ENCODE data around the gene XBP1. TPM values are rescaled to one million over a fixed set of nuclear protein-coding genes. Genes with fewer than 3 reads are reported as not detected.
"Not testable (repeated sequence)": the region's sequence is repeated elsewhere in the genome, so short reads cannot be mapped to it uniquely, and the experiment has no call there.

The XBP1 gene
- total RNA-seq: 100 to 1,000 TPM in 8 of 9 donors, 10 to 100 TPM in 1; 70.7 to 393 (median 156) TPM
- polyA plus RNA-seq: 100 to 1,000 TPM in 1 of 3 donors, 10 to 100 TPM in 2; 31.2 to 250 (median 42.2) TPM
- long read RNA-seq, donor 1, transcript XBP1-201 (5 exons, 1,850 nt): major isoform, 70 of 77 reads
- long read RNA-seq, donor 1, partial matches to known transcripts: 0 of 77 reads
- long read RNA-seq, donor 1, other reads (novel, unspliced or antisense): 0 of 77 reads
- long read RNA-seq, donor 2, transcript XBP1-201 (5 exons, 1,850 nt): major isoform, 36 of 38 reads
- long read RNA-seq, donor 2, partial matches to known transcripts: 0 of 38 reads
- long read RNA-seq, donor 2, other reads (novel, unspliced or antisense): 0 of 38 reads
- long read RNA-seq, donor 3, transcript XBP1-201 (5 exons, 1,850 nt): major isoform, 40 of 42 reads
- long read RNA-seq, donor 3, partial matches to known transcripts: 0 of 42 reads
- long read RNA-seq, donor 3, other reads (novel, unspliced or antisense): 0 of 42 reads
- long read RNA-seq, donor 4, transcript XBP1-201 (5 exons, 1,850 nt): major isoform, 40 of 48 reads
- long read RNA-seq, donor 4, partial matches to known transcripts: 1 of 48 reads
- long read RNA-seq, donor 4, other reads (novel, unspliced or antisense): 4 of 48 reads
- long read RNA-seq, donor 5, transcript XBP1-201 (5 exons, 1,850 nt): major isoform, 266 of 283 reads
- long read RNA-seq, donor 5, partial matches to known transcripts: 1 of 283 reads
- long read RNA-seq, donor 5, other reads (novel, unspliced or antisense): 12 of 283 reads
- long read RNA-seq, donor 6, partial matches to known transcripts: 4 of 5 reads
- long read RNA-seq, donor 6, other reads (novel, unspliced or antisense): 0 of 5 reads
- long read RNA-seq, donor 7, transcript XBP1-201 (5 exons, 1,850 nt): major isoform, 36 of 41 reads
- long read RNA-seq, donor 7, partial matches to known transcripts: 0 of 41 reads
- long read RNA-seq, donor 7, other reads (novel, unspliced or antisense): 0 of 41 reads
- long read RNA-seq, donor 8, transcript XBP1-201 (5 exons, 1,850 nt): major isoform, 92 of 104 reads
- long read RNA-seq, donor 8, partial matches to known transcripts: 0 of 104 reads
- long read RNA-seq, donor 8, other reads (novel, unspliced or antisense): 7 of 104 reads
- long read RNA-seq, donor 9, transcript XBP1-201 (5 exons, 1,850 nt): major isoform, 22 of 23 reads
- long read RNA-seq, donor 9, partial matches to known transcripts: 0 of 23 reads
- long read RNA-seq, donor 9, other reads (novel, unspliced or antisense): 0 of 23 reads
- long read RNA-seq, donor 10, transcript XBP1-201 (5 exons, 1,850 nt): major isoform, 16 of 31 reads
- long read RNA-seq, donor 10, partial matches to known transcripts: 11 of 31 reads
- long read RNA-seq, donor 10, other reads (novel, unspliced or antisense): 0 of 31 reads

DNA sequence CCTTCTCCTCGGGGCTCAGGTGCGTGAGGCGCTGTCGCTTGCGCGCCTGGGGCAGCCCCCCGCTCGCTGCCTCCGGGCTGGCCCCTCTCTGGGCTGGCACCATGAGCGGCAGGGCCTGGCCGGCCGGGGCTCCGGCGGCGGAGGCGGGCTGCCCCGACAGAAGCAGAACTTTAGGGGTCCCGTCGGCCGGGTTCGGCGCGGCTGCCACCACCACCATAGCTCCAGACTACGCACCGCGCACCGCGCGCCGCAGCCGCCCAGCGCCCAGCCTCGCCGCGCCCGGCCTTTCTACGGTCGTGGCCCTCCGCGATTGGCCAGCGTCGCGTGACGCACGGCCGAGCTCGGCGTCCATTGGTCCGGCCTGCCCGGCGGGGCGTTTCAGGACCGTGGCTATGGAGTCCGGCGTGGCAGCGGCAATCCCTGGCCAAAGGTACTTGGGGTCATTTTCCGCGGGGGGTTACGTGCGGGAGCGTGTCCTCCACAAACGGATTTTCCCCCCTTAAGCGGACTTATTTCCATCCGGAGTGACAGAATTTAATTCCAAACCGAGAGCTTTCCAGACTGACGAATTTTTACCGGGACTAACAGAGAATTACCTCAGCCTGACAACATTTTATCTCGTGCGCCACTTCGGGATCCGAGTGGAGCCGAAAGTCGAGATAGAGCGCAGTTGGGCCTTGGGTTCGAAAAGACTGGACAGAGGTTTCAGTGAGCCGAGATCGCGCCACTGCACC, at the start of gene XBP1:
Gene XBP1, minus strand, starts transcription at position 262 of the 734 bp plus-strand sequence.
- Histone ChIP-seq H3K27me3 (no peaks in the 10 kb centered on the region), H3K9me3 (replicated peaks in 1 of 3) (no peaks in the 10 kb centered on the region), H3K36me3 (replicated peaks in 1 of 2) (peaks cover 0 to 28% of the 10 kb centered on the region in 2 donors), H3K27ac (peak within 1 kb of the TSS; percentile 96 to 100 (median 100)), H3K4me3 (peak within 1 kb of the TSS; percentile 66 to 100 (median 80)), H3K4me1 (replicated peaks in 1 of 2) (peaks cover 34 to 54% of the 10 kb centered on the region in 2 donors)
- TF ChIP-seq, protein P1, sequence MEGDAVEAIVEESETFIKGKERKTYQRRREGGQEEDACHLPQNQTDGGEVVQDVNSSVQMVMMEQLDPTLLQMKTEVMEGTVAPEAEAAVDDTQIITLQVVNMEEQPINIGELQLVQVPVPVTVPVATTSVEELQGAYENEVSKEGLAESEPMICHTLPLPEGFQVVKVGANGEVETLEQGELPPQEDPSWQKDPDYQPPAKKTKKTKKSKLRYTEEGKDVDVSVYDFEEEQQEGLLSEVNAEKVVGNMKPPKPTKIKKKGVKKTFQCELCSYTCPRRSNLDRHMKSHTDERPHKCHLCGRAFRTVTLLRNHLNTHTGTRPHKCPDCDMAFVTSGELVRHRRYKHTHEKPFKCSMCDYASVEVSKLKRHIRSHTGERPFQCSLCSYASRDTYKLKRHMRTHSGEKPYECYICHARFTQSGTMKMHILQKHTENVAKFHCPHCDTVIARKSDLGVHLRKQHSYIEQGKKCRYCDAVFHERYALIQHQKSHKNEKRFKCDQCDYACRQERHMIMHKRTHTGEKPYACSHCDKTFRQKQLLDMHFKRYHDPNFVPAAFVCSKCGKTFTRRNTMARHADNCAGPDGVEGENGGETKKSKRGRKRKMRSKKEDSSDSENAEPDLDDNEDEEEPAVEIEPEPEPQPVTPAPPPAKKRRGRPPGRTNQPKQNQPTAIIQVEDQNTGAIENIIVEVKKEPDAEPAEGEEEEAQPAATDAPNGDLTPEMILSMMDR (IDR thresholded peaks at IDR 0.05): no peak
- peak; percentile 99 to 100 for TF ChIP-seq POLR2A (IDR thresholded peaks at IDR 0.05)
- intact Hi-C loops (cut with DNase I): no loop called here
- 0 to 1% (median 0%) methylated on average over 20 to 78 of the region's 78 CpGs for WGBS, 4 donors
- peak; percentile 94 to 97 (median 95) for DNase-seq

DNA sequence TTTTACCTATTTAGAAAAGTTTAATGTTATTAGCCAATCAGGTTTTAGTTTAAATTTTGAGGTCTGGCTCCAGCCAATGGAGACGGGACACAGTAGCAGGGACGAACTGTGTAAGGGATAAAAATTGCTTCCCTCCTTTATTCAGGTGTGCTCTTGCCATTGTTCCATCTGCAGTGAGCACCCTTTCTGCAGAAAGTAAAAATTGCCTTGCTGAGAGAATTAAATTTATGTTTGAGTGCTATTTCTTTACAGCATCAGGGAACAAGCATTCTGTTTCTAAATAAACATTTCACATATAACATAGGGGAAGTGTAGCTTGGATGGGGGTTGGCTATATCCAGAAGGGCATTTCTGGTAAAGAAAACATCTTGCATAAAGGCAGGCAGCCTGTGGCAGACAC, 46.6 kb upstream of the XBP1 start:
- intact Hi-C loops (cut with DNase I): no loop called here
- H3K4me1 ChIP-seq (replicated peaks in 1 of 2): no peaks in the 10 kb centered on the region
- H3K36me3 ChIP-seq (replicated peaks in 1 of 2): no peaks in the 10 kb centered on the region
- WGBS, 4 donors: 89 to 99% (median 95%) methylated on average over 2 of the region's 2 CpGs
- no peak for DNase-seq
- H3K27me3 ChIP-seq: no peaks in the 10 kb centered on the region
- no peak overlapping the region for H3K27ac ChIP-seq
- TF ChIP-seq, protein P1 (IDR thresholded peaks at IDR 0.05): no peak
- TF ChIP-seq POLR2A (IDR thresholded peaks at IDR 0.05): no peak
- peaks cover 0 to 6% (median 0%) of the 10 kb centered on the region in 3 donors for H3K9me3 ChIP-seq (replicated peaks in 1 of 3)
- H3K4me3 ChIP-seq: no peak overlapping the region

DNA sequence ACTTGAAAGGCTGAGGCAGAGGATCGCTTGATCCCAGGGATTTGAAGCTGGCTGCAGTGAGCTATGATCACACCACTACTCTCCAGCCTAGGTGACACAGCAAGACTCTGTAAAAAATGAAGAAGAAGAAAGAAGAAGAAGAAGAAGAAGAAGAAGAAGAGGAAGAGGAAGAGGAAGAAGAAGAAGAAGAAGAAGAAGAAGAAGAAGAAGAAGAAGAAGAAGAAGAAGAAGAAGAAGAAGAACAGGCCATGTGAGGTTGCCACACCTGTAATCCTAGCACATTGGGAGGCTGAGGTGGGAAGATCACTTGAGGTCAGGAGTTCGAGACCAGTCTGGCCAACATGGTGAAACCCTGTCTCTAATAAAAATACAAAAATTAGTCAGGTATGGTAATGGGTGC, 43.9 kb upstream of the XBP1 start:
- H3K4me1 ChIP-seq (replicated peaks in 1 of 2); H3K27me3 ChIP-seq; DNase-seq; H3K36me3 ChIP-seq (replicated peaks in 1 of 2); H3K27ac ChIP-seq; intact Hi-C loops (cut with DNase I); H3K4me3 ChIP-seq; H3K9me3 ChIP-seq (replicated peaks in 1 of 3): not testable (repeated sequence)
- WGBS, 4 donors: 86 to 96% (median 93%) methylated on average over 2 of the region's 2 CpGs

DNA sequence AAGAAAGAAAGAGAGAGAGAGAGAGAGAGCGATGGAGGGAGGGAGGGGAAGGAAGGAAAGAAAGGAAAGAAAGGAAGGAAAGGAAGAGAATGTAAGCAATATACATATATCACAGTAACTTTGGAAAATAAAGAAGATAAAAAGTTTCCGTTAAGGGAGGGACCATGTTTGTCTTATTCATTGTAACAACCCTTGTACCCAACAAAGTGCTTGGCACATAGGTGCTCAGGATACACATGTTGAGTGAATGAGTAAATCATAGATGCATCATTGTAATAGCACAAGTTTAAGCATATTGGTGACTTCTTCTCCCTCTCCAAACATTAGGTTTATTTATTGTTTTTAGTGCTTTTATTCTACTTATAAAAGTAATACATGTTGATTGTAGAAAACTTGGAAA, 43.3 kb upstream of the XBP1 start:
- WGBS, 4 donors: 83 to 95% (median 89%) methylated on average over 2 of the region's 2 CpGs
- H3K4me1 ChIP-seq (replicated peaks in 1 of 2): no peaks in the 10 kb centered on the region
- H3K4me3 ChIP-seq: no peak overlapping the region
- no peaks in the 10 kb centered on the region for H3K36me3 ChIP-seq (replicated peaks in 1 of 2)
- intact Hi-C loops (cut with DNase I): no loop called here
- H3K9me3 ChIP-seq (replicated peaks in 1 of 3): peaks cover 0 to 6% (median 0%) of the 10 kb centered on the region in 3 donors
- H3K27me3 ChIP-seq: no peaks in the 10 kb centered on the region
- no peak overlapping the region for H3K27ac ChIP-seq
- no peak for DNase-seq
- no peak for TF ChIP-seq POLR2A (IDR thresholded peaks at IDR 0.05)
- TF ChIP-seq, protein P1 (IDR thresholded peaks at IDR 0.05): no peak

All from adrenal gland (tissue), 19 donors.